Endothelial cell of umbilical vein (primary cell): Measurements from ENCODE around the gene PERCC1. TPM values are rescaled to one million over a fixed set of nuclear protein-coding genes. Genes with fewer than 3 reads are reported as not detected.

Source experiments
- BruUV-seq: library from RNA; stranded (reverse); fragments of 400-500 nt; replicated peaks from 2 replicates; lab custom pipeline; 2021; lab: Mats Ljungman, UMichigan
- CTCF ChIA-PET: fragments of 300-600, 350-600 bp; sonication (Branson Sonifier 250); formaldehyde crosslinking; loops from one replicate; lab custom pipeline; 2021; ENCODE audit warnings: antibody characterized with exemption, inconsistent platforms; lab: Charles Lee
- POLR2A ChIA-PET: fragments of 300-600, 350-600 bp; sonication (Branson Sonifier 250); formaldehyde crosslinking; loops from one replicate; lab custom pipeline; 2021; ENCODE audit warnings: antibody characterized with exemption, inconsistent platforms; lab: Charles Lee
- DNase-seq: peaks from one replicate; pipeline ENCODE4 v3.0.0-alpha.2; 2011; ENCODE audit warnings: low read depth, low spot score
- FAIRE-seq: peaks from 2 replicates; lab custom pipeline; 2011; peaks lifted over from hg19 to GRCh38; lab: Jason Lieb, UNC
- H2AFZ ChIP-seq: 2 replicates; pipeline ENCODE4 v1.6.0; 2012; ENCODE audit warnings: low read depth, low read length, control low read depth, inconsistent platforms
- H3K27ac ChIP-seq: 2 replicates; pipeline ENCODE4 v1.5.1; 2011; ENCODE audit warnings: low read depth, mild to moderate bottlenecking, control low read depth, low read length, moderate library complexity; ENCODE audit not compliant: insufficient read depth
- H3K27me3 ChIP-seq, 2 experiments: 2 replicates each; pipeline versions ENCODE4 v1.6.0 to v1.6.1; 2011; ENCODE audit warnings: low read length in 2 of 2, mixed read lengths in 1 of 2; ENCODE audit not compliant: control insufficient read depth in 2 of 2, insufficient read depth in 2 of 2
- H3K36me3 ChIP-seq, 2 experiments: 2 replicates in 1 of 2; 3 replicates in 1 of 2; pipeline ENCODE4 v1.5.1; 2011; ENCODE audit warnings: low read length in 2 of 2, mild to moderate bottlenecking in 1 of 2, moderate library complexity in 1 of 2; ENCODE audit not compliant: control insufficient read depth in 2 of 2, insufficient read depth in 2 of 2; ENCODE audit errors: extremely low read depth in 1 of 2
- H3K4me1 ChIP-seq: 3 replicates; pipeline ENCODE4 v1.5.1; 2011; ENCODE audit warnings: mild to moderate bottlenecking, low read length; ENCODE audit not compliant: control insufficient read depth, insufficient read depth; ENCODE audit errors: extremely low read depth
- H3K4me2 ChIP-seq: 2 replicates; pipeline ENCODE4 v1.6.1; 2011; ENCODE audit warnings: low read length, control low read depth, mixed read lengths; ENCODE audit not compliant: insufficient read depth
- H3K4me3 ChIP-seq, 3 experiments: fragments of 200-600 bp in 1 of 3; sonication (generic), shearing (Covaris generic) in 1 of 3; replicated peaks in 1 of 3; 2 replicates each; pipeline ENCODE4 v1.5.1; 2011 to 2016; ENCODE audit warnings: control low read depth in 3 of 3, low read length in 3 of 3, mild to moderate bottlenecking in 2 of 3, inconsistent platforms in 1 of 3, low read depth in 1 of 3, moderate library complexity in 1 of 3; ENCODE audit not compliant: insufficient read depth in 1 of 3
- H3K79me2 ChIP-seq: 2 replicates; pipeline ENCODE4 v1.6.0; 2012; ENCODE audit warnings: low read length, inconsistent platforms; ENCODE audit not compliant: control insufficient read depth, insufficient read depth
- H3K9ac ChIP-seq: replicated peaks from 2 replicates; pipeline ENCODE3; 2011; ENCODE audit warnings: low read length, control low read depth; ENCODE audit not compliant: insufficient read depth; ENCODE audit errors: extremely low read depth
- H3K9me1 ChIP-seq: replicated peaks from 3 replicates; pipeline ENCODE4 v1.6.0; 2011; ENCODE audit warnings: mild to moderate bottlenecking, low read length; ENCODE audit not compliant: control insufficient read depth, insufficient read depth; ENCODE audit errors: extremely low read depth
- H3K9me3 ChIP-seq: replicated peaks from 2 replicates; pipeline ENCODE4 v1.5.1; 2012; ENCODE audit warnings: low read length, inconsistent platforms; ENCODE audit not compliant: control insufficient read depth, insufficient read depth
- H4K20me1 ChIP-seq: replicated peaks from 2 replicates; pipeline ENCODE3; 2011; ENCODE audit warnings: mild to moderate bottlenecking, low read length; ENCODE audit not compliant: control insufficient read depth, insufficient read depth; ENCODE audit errors: extremely low read depth
- CTCF ChIP-seq, 2 donors: IDR thresholded peaks; 1 replicate in 1 of 2; 2 replicates in 1 of 2; pipeline ENCODE4 v1.5.1; 2011; ENCODE audit warnings: low read length in 2 of 2, mild to moderate bottlenecking in 2 of 2, moderate library complexity in 2 of 2, control low read depth in 1 of 2, inconsistent platforms in 1 of 2, low read depth in 1 of 2; ENCODE audit not compliant: insufficient read depth in 1 of 2; ENCODE audit errors: extremely low read depth in 1 of 2
- EZH2 ChIP-seq: IDR thresholded peaks from 2 replicates; pipeline ENCODE4 v1.6.1; 2012; ENCODE audit warnings: borderline replicate concordance, low read depth, mild to moderate bottlenecking, moderate library complexity, low read length, inconsistent platforms; ENCODE audit not compliant: severe bottlenecking
- FOS ChIP-seq: IDR thresholded peaks from 2 replicates; pipeline ENCODE4 v1.6.1; 2011; ENCODE audit warnings: mild to moderate bottlenecking, low read length, moderate library complexity, borderline replicate concordance; ENCODE audit not compliant: insufficient read depth
- GATA2 ChIP-seq: IDR thresholded peaks from 2 replicates; pipeline ENCODE4 v1.7.0; 2011; ENCODE audit warnings: low read depth, mild to moderate bottlenecking, moderate library complexity, mixed read lengths, low read length; ENCODE audit not compliant: insufficient read length, insufficient read depth
- JUN ChIP-seq: IDR thresholded peaks from 2 replicates; pipeline ENCODE4 v1.6.1; 2011; ENCODE audit warnings: borderline replicate concordance, low read depth; ENCODE audit not compliant: insufficient read length, insufficient read depth
- MAX ChIP-seq: IDR thresholded peaks from 2 replicates; pipeline ENCODE4 v1.6.1; 2011; ENCODE audit not compliant: insufficient read depth, insufficient read length
- MYC ChIP-seq: IDR thresholded peaks from one replicate; pipeline ENCODE4 v1.6.1; 2011; ENCODE audit warnings: mild to moderate bottlenecking, low read depth, low read length
- POLR2A ChIP-seq: IDR thresholded peaks from 2 replicates; pipeline ENCODE4 v1.6.1; 2012; ENCODE audit warnings: low read depth, mild to moderate bottlenecking, control low read depth, low read length
- POLR2AphosphoS5 ChIP-seq: IDR thresholded peaks from 2 replicates; pipeline ENCODE4 v1.6.1; 2012; ENCODE audit warnings: low read depth, mild to moderate bottlenecking, control low read depth, low read length, moderate library complexity; ENCODE audit not compliant: insufficient read depth
- dilution Hi-C: fragments of 300-500 bp; cut with MboI; formaldehyde crosslinking; loops from one replicate; pipeline ENCODE4 v1.15.0; 2019; ENCODE audit warnings: low sequenced_read_pairs; ENCODE audit not compliant: extremely low pct_ligation_motif_present
- intact Hi-C: fragments of 100-400 bp; cut with micrococcal nuclease; formaldehyde crosslinking; loops from one replicate; pipeline ENCODE4 v1.10.0; 2022
- polyA plus RNA-seq, 4 experiments: library from polyadenylated mRNA; depleted of rRNA in 3 of 4; stranded (reverse) in 3 of 4; unstranded in 1 of 4; fragments of >200 nt; gene quantifications; 2 replicates each; pipeline versions ENCODE4 v1.2.1 to v1.2.3, GENCODE V29; 2011 to 2012; ENCODE audit warnings: missing spikeins in 1 of 4
- total RNA-seq: library from RNA; stranded (reverse); gene quantifications from 2 replicates; pipeline ENCODE4 v1.2.3, GENCODE V29; 2021

The PERCC1 gene
- total and polyA plus RNA-seq, 2 donors (not counting 3 experiments of a cell fraction or from before 2014, with no cell fraction given) = not detected

DNA sequence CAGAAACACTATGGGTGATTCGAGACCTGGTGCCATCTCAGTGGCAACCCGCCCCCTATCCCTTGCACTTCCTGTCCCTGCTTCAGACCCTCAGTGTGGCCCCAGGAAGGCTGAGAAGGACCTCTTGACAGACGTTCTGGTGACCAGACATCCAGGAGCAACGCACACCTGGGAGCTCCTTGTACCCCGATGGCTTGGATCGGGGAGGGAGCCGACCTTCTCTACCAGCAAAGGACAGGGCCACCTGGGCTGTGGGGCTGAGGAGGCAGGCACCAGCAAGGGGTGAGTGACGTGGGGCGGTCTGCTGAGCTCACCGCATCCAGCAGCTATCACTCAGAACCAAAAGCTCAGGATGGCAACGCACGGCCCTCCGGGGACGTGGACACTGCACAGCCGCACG lies 43.5 kb upstream of the PERCC1 start:
- TF ChIP-seq FOS (no peak), JUN (no peak), EZH2 (no peak), CTCF (IDR thresholded peaks at IDR 0.05; ENCODE audit: extremely low read depth in 1 of 2, insufficient read depth in 1 of 2, low read depth in 1 of 2, low read length in 2 of 2) (no peak), MAX (no peak), GATA2 (no peak), MYC (no peak), POLR2AphosphoS5 (no peak), POLR2A (no peak)
- peaks cover 0 to 13% of the 10 kb centered on the region in 2 experiments for H3K36me3 ChIP-seq
- ChIA-PET POLR2A (no interaction called here), CTCF (no interaction called here)
- H3K4me2 ChIP-seq = no peak overlapping the region
- H3K4me1 ChIP-seq = no peaks in the 10 kb centered on the region
- no peak overlapping the region for H3K4me3 ChIP-seq
- H3K9me3 ChIP-seq = no peaks in the 10 kb centered on the region
- H3K9ac ChIP-seq = no peak overlapping the region
- dilution Hi-C loops = no loop called here
- H4K20me1 ChIP-seq = no peaks in the 10 kb centered on the region
- H3K27me3 ChIP-seq = no peaks in the 10 kb centered on the region
- no peak overlapping the region for H3K27ac ChIP-seq
- DNase-seq (no peak), FAIRE-seq (no peak)
- H2AFZ ChIP-seq = no peak overlapping the region
- H3K79me2 ChIP-seq = no peaks in the 10 kb centered on the region
- intact Hi-C loops = no loop called here
- no TSS peak for BruUV-seq
- H3K9me1 ChIP-seq = no peaks in the 10 kb centered on the region
